GM23248 (cell line): ENCODE data around the gene ZSCAN2. TPM values are rescaled to one million over a fixed set of nuclear protein-coding genes. Genes with fewer than 3 reads are reported as not detected.

Experiments used
- DNase-seq: peaks from one replicate; pipeline ENCODE4 v3.0.0-alpha.2; 2015
- H2AFZ ChIP-seq: fragments of 200-600 bp; sonication (generic); 2 replicates; pipeline ENCODE4 v1.6.1; 2016; ENCODE audit warnings: antibody characterized with exemption
- H3F3A ChIP-seq: fragments of 200-600 bp; sonication (generic); 2 replicates; pipeline ENCODE4 v1.6.1; 2016; ENCODE audit warnings: mild to moderate bottlenecking, antibody characterized with exemption, mixed run types; ENCODE audit not compliant: insufficient read depth
- H3K27ac ChIP-seq: fragments of 200-600 bp; sonication (generic); 2 replicates; pipeline ENCODE4 v1.5.1; 2016; ENCODE audit warnings: mild to moderate bottlenecking
- H3K27me3 ChIP-seq: fragments of 200-600 bp; sonication (generic); replicated peaks from 2 replicates; pipeline ENCODE4 v1.6.1; 2016; ENCODE audit warnings: mild to moderate bottlenecking; ENCODE audit not compliant: insufficient read depth
- H3K36me3 ChIP-seq: fragments of 200-600 bp; sonication (generic); 2 replicates; pipeline ENCODE4 v1.6.1; 2016; ENCODE audit warnings: low read depth, mild to moderate bottlenecking
- H3K4me1 ChIP-seq: fragments of 200-600 bp; sonication (generic); 2 replicates; pipeline ENCODE4 v1.6.1; 2016; ENCODE audit warnings: mild to moderate bottlenecking; ENCODE audit not compliant: insufficient read depth
- H3K4me2 ChIP-seq: fragments of 200-600 bp; sonication (generic); one replicate; pipeline ENCODE4 v1.6.1; 2016; ENCODE audit warnings: mild to moderate bottlenecking; ENCODE audit not compliant: unreplicated experiment
- H3K4me3 ChIP-seq: fragments of 200-600 bp; sonication (generic); 2 replicates; pipeline ENCODE4 v1.5.1; 2016; ENCODE audit warnings: mild to moderate bottlenecking
- H3K79me2 ChIP-seq: fragments of 200-600 bp; sonication (generic); 2 replicates; pipeline ENCODE4 v1.6.1; 2016; ENCODE audit warnings: mild to moderate bottlenecking; ENCODE audit not compliant: insufficient read depth
- H3K9ac ChIP-seq: fragments of 200-600 bp; sonication (generic); 2 replicates; pipeline ENCODE4 v1.6.1; 2016; ENCODE audit warnings: mild to moderate bottlenecking
- H3K9me2 ChIP-seq: fragments of 200-600 bp; sonication (generic); 2 replicates; pipeline ENCODE4 v1.6.1; 2016; ENCODE audit warnings: mixed run types, mild to moderate bottlenecking, moderate library complexity; ENCODE audit not compliant: insufficient read depth
- H3K9me3 ChIP-seq: fragments of 200-600 bp; sonication (generic); one replicate; pipeline ENCODE4 v1.6.1; 2017; ENCODE audit warnings: low read depth
- H4K20me1 ChIP-seq: fragments of 200-600 bp; sonication (generic); 2 replicates; pipeline ENCODE4 v1.6.0; 2016; ENCODE audit not compliant: insufficient read depth
- EZH2 ChIP-seq: fragments of 200-600 bp; sonication (generic); IDR thresholded peaks from 2 replicates; pipeline ENCODE4 v1.6.1; 2018; ENCODE audit warnings: antibody characterized with exemption, mild to moderate bottlenecking; ENCODE audit not compliant: insufficient read depth, poor library complexity, severe bottlenecking
- EZH2phosphoT487 ChIP-seq: fragments of 200-600 bp; sonication (generic); IDR thresholded peaks from 2 replicates; pipeline ENCODE4 v1.6.1; 2018; ENCODE audit warnings: antibody characterized with exemption, moderate library complexity, mild to moderate bottlenecking, low read depth; ENCODE audit not compliant: insufficient read depth
- WGBS, 2 experiments: methylation state at CpG; one replicate each; pipeline ENCODE4 v1.1.6; 2015 to 2017; ENCODE audit warnings: low lambda C conversion rate in 2 of 2, low coverage in 1 of 2; ENCODE audit errors: missing lambda C conversion rate in 2 of 2; 5-methylcytosine and 5-hydroxymethylcytosine counted together
- in situ Hi-C: fragments of 300-500 bp; cut with MboI; formaldehyde crosslinking; loops from 2 replicates; pipeline ENCODE4 v1.15.0; 2020
- polyA plus RNA-seq: library from polyadenylated mRNA; unstranded; fragments of >200 nt; fragmentation: Nextera tagmentation; extraction: Ambion mirVana; gene quantifications from 2 replicates; pipeline ENCODE4 v1.2.1, GENCODE V29; 2016
- total RNA-seq: library from RNA; depleted of rRNA; stranded (reverse); fragments of >200 nt; shearing (Covaris generic); gene quantifications from 2 replicates; pipeline ENCODE4 v1.2.3, GENCODE V29; 2014

The ZSCAN2 gene
- total and polyA plus RNA-seq, 2 experiments from 2014 or later = 2.8 to 15.0 TPM

- in situ Hi-C loops = no loop called here
- Histone ChIP-seq H2AFZ (no peak overlapping the region), H3K9me3 (no peaks in the 10 kb centered on the region), H3K79me2 (no peaks in the 10 kb centered on the region), H3K27ac (no peak overlapping the region), H3K9me2 (no peaks in the 10 kb centered on the region), H3K4me1 (no peaks in the 10 kb centered on the region), H3K9ac (no peak overlapping the region), H3K4me3 (no peak overlapping the region), H3K36me3 (peaks cover 5% of the 10 kb centered on the region; the same call in 1 of the 2 replicates), H3K27me3 (no peaks in the 10 kb centered on the region), H3F3A (no peaks in the 10 kb centered on the region), H4K20me1 (no peaks in the 10 kb centered on the region), H3K4me2 (no peak overlapping the region)
- TF ChIP-seq EZH2phosphoT487 (no peak), EZH2 (no peak)
- WGBS, 2 experiments = 97 to 100% methylated on average over 2 of the region's 2 CpGs
- no peak for DNase-seq
These were observed 24.3 kb downstream of the ZSCAN2 start for GRCh38 chr15:84625123-84625522.

- H3K9ac ChIP-seq = no peak overlapping the region
- no peak overlapping the region for H3K4me2 ChIP-seq
- no peak overlapping the region for H3K27ac ChIP-seq
- H3K9me2 ChIP-seq = no peaks in the 10 kb centered on the region
- H2AFZ ChIP-seq = no peak overlapping the region
- TF ChIP-seq EZH2phosphoT487 (no peak), EZH2 (no peak)
- H3K4me3 ChIP-seq = no peak overlapping the region
- H3K4me1 ChIP-seq = peaks cover 4% of the 10 kb centered on the region; the same call in 1 of the 2 replicates
- WGBS, 2 experiments = 90 to 93% methylated on average over 9 of the region's 9 CpGs
- DNase-seq = no peak
- in situ Hi-C loops = no loop called here
- H3K9me3 ChIP-seq = no peaks in the 10 kb centered on the region
- no peaks in the 10 kb centered on the region for H3K36me3 ChIP-seq
- H3K79me2 ChIP-seq = peaks cover 18% of the 10 kb centered on the region
- H4K20me1 ChIP-seq = no peaks in the 10 kb centered on the region
- H3F3A ChIP-seq = peaks cover 17% of the 10 kb centered on the region
- no peaks in the 10 kb centered on the region for H3K27me3 ChIP-seq
These were observed 28.2 kb downstream of the ZSCAN2 start for GRCh38 chr15:84629033-84629432.

- Histone ChIP-seq H3K9me3 (no peaks in the 10 kb centered on the region), H3K36me3 (0 out of 2 replicates have a peak, but pooled peaks cover 3% of the 10 kb centered on the region), H3K79me2 (peaks cover 40% of the 10 kb centered on the region), H3K27ac (peak overlapping the region; percentile 64), H3K27me3 (no peaks in the 10 kb centered on the region), H3K4me3 (peak overlapping the region; percentile 91), H3K4me1 (peaks cover 12% of the 10 kb centered on the region), H3K9ac (peak overlapping the region; percentile 72), H3K9me2 (no peaks in the 10 kb centered on the region), H4K20me1 (no peaks in the 10 kb centered on the region), H2AFZ (peak overlapping the region; percentile 95), H3K4me2 (peak overlapping the region; percentile 97), H3F3A (peaks cover 23% of the 10 kb centered on the region)
- in situ Hi-C loops = no loop called here
- DNase-seq = peak; percentile 51
- 23 to 24% methylated on average over 7 of the region's 7 CpGs for WGBS, 2 experiments
- TF ChIP-seq EZH2 (no peak), EZH2phosphoT487 (no peak)
These were observed 31.0 kb downstream of the ZSCAN2 start for GRCh38 chr15:84631706-84632272.

- Histone ChIP-seq H3K4me1 (peaks cover 12% of the 10 kb centered on the region), H4K20me1 (no peaks in the 10 kb centered on the region), H3K9ac (peak overlapping the region; percentile 72), H3F3A (peaks cover 33% of the 10 kb centered on the region), H3K36me3 (peaks cover 6% of the 10 kb centered on the region; the same call in 1 of the 2 replicates), H3K27me3 (no peaks in the 10 kb centered on the region), H3K4me3 (peak overlapping the region; percentile 91), H3K9me3 (no peaks in the 10 kb centered on the region), H2AFZ (peak overlapping the region; percentile 95), H3K9me2 (no peaks in the 10 kb centered on the region), H3K4me2 (peak overlapping the region; percentile 97), H3K27ac (peak overlapping the region; percentile 64), H3K79me2 (peaks cover 40% of the 10 kb centered on the region)
- TF ChIP-seq EZH2phosphoT487 (no peak), EZH2 (no peak)
- 2% methylated on average over 73 to 85 of the region's 105 CpGs for WGBS, 2 experiments
- DNase-seq = peak; percentile 86
- in situ Hi-C loops = no loop called here
These were observed 32.8 kb downstream of the ZSCAN2 start for GRCh38 chr15:84633311-84634227.
